Activated CD8-positive, alpha-beta memory T cell treated with anti-CD3 and anti-CD28 coated beads for 1 hour (primary cell): ENCODE results near the gene YAE1.

Experiments
- DNase-seq, 2 donors: peaks; one replicate each; pipeline ENCODE4 v3.0.0-alpha.2; 2020; ENCODE audit warnings: low read depth in 1 of 2; ENCODE audit errors: extremely low read depth in 1 of 2

The YAE1 gene

GRCh38 chr7:39553436-39553835 lies 12.8 kb upstream of the YAE1 start:
- no peak for DNase-seq

DNA sequence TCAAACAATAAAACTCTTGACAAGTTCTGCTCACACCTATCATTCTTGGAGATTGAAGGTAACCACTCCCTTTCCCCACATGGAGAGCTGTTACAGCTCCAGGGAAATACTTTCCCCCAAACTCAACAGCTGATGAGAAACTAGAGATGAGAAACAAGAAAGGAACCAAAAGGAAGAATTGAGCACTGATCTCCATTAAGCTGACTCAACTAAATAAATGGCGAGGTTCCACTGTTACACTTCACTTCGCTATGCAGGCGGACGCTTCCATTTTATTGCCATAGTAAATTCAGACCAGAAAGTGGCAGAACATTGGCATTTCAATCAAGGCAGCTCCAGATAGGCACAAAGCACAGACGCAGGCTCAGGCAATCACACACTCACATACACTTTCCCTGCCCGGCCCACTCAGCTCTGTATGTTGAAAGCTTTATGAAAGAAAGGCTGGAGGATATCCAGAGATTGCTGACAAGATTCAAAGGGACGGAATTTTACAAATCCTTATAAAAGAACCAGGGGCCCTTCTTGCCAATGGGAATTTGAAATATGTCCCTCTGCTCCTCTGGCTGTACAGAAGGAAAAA lies 11.5 kb upstream of the YAE1 start:
- DNase-seq = no peak

DNA sequence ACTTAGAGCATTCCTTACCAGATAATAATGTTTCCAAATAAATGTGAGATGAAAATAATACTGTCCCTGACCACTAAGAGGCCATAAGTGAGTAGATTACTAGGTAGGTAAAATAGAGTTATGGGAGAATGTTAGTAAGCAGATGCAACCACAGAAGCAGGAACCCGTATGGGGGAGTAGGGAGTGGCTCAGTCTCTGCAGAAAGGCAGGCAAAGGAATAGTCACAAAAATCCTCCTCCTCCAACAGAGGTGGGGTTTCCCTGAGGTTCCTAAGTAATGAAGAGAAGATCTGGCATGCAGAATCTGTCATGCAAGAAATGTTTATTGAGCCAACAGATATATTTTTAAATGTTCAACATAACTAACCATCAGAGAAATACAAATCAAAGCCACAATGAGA lies 9.0 kb upstream of the YAE1 start:
- no peak for DNase-seq

GRCh38 chr7:39557911-39558310 lies 8.3 kb upstream of the YAE1 start:
- DNase-seq = no peak

GRCh38 chr7:39560408-39560807 lies 5.8 kb upstream of the YAE1 start:
- no peak for DNase-seq

GRCh38 chr7:39560997-39561396 lies 5.2 kb upstream of the YAE1 start:
- DNase-seq = no peak

DNA sequence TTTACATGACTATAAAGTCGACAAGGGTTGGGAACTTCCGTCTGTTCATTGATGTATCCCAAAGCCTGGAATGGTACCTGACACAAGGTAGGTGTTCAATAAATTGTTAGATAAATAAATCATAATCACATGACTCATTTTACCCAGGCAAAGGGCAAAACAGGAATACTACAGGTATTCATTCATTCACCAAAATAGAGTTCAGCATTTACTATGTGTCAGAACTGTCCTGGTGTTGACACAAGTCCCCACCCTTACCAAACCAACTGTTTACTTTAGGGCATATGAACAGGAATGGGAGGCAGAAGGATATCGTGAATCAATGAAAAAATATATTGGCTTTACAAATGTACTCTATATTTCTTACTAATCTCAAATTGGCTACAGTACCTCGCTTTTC lies 666 bp upstream of the YAE1 start:
- DNase-seq = no peak

- DNase-seq = no peak
Observed at GRCh38 chr7:39567294-39567693, 1.1 kb downstream of the YAE1 start.

- no peak for DNase-seq
Observed at GRCh38 chr7:39574673-39575349, 8.6 kb downstream of the YAE1 start.

DNA sequence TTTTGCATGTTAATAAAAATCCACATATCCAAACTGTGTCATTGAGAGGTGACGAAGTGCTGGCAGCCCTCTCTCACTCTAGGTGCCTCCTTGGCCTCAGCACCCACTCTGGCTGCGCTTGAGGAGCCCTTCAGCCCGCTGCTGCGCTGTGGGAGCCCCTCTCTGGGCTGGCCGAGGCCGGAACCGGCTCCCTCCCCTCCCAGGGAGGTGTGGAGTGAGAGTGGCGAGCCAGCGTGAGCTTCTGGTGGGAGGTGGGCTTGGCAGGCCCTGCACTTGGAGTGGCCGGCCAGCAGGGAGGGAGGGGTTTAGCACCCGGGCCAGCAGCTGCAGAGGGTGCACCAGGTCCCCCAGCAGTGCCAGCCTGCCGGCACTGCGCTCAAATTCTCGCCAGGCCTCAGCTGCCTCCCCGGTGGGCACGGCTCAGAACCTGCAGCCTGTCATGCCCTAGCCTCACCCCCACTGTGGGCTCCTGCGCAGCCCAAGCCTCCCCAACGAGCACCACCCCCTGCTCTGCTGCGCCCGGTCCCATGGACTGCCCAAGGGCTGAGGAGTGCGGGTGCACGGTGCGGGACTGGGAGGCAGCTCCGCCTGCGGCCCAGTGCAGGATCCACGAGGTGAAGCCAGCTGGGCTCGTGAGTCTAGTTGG lies 11.1 kb downstream of the YAE1 start:
- DNase-seq = no peak

DNA sequence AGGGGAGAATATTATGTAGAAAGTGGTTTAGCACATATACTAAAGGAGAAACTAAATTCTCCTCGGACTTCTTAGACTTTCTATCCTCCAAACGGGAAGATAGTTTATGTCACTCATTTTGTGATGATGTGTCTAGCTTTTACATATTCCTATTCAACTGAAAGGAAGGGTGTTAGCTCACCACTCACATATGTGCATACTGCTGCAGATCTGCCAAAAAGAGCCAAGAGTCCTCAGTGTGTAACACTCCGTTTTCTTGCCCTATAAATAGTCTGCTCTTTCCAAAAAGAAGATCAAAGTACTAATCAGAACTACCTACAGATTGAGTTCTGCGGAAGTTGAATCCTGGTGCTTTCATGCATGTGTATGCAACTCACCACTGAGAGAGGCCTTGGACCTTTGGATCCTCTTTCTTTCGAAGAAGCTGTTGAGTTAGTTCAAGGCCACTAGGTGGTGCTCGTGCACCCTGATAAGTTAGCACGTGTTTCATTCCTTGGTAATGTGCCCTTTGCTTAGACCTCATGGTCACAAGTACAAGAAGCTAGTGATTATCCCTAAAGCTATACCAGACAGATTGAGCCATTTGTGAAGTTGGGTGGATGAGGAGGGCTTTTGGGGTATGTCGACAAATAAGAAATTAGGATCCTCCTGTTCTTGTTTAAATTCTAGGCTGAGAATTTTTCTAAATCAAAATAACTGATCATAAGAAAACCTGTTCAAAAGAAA lies 14.1 kb downstream of the YAE1 start:
- peak; percentile 43 to 57 for DNase-seq

DNA sequence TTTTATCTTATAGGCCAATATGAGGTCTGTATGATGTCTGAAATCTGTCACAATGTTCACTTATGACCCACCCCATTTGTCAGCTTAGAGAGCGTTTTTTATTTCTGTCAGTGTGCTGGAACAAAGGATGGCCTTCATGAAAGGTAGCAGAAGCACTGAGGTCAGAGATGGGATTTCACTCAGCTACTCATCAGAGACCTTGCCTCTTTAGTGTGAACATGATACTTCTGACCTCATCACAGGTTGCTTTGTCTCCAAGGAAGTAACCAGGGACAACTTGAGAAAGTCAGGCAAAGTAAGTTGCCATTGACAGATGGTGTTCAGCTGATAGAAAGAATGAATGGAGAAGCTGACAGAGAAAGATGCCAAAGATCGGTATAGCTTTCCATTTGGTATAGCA lies 16.3 kb downstream of the YAE1 start:
- DNase-seq = no peak

DNA sequence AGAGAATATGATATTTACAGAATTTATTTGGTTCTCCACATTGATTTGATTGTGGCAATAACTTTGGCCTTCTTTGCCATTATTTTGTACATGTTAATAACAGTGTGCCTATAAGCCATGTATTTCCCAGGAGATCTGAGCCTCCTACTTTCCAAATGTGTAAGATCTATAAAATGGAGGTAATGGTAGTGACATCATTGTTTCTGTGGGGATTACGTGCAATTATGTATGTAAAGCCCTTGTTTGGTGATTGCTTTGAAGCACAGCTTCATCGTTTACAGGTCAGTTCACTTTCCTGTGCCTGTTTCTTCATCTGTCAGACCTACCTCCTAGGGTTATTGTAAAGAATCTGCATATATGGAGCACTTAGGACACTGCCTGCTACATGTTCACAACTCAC lies 17.3 kb downstream of the YAE1 start:
- no peak for DNase-seq

DNA sequence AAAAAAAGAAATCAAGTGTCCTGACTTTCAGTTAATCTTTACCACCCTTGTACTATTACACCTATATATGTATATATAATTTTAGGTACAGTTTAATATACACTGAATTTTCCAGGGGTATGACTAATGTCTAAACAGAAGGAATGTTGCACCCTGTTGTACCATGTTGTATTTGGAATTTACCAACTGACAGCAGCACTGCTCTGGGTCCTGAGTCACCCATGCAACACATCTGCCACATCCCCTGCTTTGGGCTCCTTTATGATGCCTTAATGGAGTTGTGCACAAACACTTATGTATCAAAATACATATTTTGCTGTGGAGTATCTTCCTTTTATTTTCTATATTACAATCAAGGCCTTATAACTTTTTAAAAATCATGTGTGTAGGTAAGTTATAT lies 21.2 kb downstream of the YAE1 start:
- DNase-seq = no peak

- DNase-seq = no peak
Observed at GRCh38 chr7:39588416-39588815, 22.2 kb downstream of the YAE1 start.

DNA sequence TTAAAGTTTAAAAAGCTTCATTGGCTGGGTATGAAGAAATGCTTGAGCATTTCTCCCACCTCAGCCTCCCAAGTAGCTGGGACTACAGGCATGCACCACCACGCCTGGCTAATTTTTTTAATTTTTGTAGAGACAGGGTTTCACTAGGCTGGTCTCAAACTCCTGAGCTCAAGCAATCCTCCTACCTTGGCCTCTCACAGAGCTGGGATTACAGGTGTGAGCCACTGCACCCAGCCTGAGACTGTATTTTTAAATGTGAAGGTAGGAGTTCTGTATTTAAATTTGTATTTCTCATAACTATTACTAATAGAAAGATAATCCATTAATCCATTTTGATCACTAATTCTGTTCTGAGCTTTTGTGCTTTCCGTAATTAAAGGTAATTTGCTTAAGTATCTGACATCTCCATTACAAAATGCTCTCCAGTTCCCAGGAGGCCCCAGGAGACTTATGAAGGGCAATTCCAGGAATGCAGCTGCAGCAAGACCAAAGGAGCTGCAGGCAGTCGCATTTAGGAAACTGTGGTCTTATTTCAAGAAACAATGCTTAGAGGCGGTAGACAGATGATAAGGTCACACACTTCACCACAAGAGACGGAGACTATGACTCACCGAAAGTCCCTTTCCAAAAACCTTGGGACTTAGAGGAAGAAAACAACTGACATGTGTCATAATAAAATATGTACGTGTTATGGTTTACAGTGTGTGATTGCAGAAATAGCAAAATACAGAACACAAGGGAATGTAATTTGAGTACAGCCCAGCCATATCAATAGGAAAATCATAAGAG lies 23.3 kb downstream of the YAE1 start:
- DNase-seq = peak in 1 of 2 donors; percentile 34

GRCh38 chr7:39592586-39592985 lies 26.4 kb downstream of the YAE1 start:
- DNase-seq = no peak

GRCh38 chr7:39594988-39595620 lies 28.9 kb downstream of the YAE1 start:
- DNase-seq = no peak

DNA sequence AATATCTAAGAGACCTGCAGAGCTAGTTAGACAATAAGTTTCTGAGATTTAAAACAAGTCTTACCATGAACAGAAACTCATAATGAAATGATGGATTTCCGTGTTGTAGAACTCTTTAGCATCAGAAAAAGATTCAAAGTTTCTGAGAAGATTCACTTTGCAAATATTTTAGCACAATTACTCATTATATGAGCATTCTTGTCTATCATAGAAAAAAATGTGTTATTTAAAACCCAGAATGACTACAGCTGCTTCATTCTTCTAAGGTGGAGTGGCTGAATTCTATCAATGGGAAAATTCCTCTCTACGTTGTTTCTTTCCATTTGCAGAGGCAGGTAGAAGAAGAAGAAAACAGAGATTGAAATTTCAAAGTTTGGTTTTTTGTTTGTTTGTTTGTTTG lies 36.1 kb downstream of the YAE1 start:
- no peak for DNase-seq

DNA sequence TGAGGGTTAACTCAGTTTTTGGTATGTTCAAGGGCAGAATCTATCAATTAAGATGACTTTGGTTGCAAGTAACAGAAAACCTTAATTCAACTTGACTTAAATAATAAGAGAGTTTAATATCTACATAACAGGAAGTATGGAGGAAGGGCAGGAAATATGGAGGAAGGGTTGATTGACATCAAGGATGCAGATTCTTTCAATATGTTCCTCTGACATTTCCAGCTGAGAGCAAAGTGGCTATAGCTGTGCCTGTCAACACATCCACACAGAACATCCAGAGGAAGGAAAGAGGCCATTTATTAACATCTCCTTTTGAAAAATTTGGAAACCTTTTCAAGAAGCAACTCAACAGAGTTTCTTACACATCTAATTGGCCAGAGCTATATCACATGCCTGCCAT lies 37.7 kb downstream of the YAE1 start:
- DNase-seq = no peak

DNA sequence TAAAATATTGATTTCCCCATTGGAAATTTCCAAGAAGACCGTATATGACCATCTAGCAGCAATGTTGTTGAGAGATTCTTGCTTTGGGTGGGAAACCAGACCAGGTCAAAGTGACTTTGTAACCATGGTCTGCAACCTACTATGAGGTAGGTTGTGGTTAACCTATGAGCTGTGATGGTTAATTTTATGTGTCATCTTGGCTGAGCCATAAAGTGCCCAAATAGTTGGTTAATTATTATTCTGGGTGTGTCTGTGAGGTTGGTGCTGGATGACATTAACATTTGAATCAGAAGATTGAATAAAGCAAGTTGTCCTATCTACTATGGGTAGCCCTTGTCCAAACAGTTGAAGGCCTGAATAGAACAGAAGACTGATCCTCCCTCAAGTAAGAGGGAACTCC lies 38.9 kb downstream of the YAE1 start:
- no peak for DNase-seq
